HG03066 (cell line): Measurements from ENCODE around the gene F7.
"Not testable (repeated sequence)": the region's sequence is repeated elsewhere in the genome, so short reads cannot be mapped to it uniquely, and the experiment has no call there.

ENCODE experiments used
- ATAC-seq: cut with Tn5 transposase; IDR thresholded peaks from one replicate; pipeline ENCODE4 v1.9.1; 2021; ENCODE audit warnings: low read depth; ENCODE audit not compliant: unreplicated experiment

Gene F7

DNA sequence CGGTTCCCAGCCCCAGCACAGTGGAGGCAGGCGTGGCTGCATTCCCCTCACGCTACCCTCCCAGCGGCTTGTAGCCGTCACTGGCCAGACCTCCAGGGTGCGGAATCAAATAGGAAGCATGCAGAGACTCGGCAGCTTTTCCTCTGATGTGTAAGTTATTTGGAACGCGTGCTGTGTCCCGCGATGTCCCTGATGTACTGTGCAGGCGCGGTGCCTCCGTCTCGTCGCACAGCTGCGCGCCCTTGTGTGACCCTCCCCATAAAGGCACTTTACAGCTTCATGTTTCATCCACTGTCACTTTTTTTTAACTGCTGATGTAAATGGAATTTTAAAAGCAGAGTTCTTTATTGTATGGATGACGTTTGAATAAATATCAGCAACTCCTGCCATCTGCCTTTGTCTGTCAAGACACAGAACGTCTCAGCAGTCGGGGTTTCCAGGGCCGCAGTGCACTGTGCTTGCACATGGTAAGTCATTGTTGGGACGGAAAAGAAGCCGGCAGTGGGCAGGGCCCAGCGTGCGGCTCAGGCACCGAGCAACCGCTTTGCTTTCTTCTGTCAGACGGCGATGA lies 7.3 kb upstream of the F7 start:
- no peak for ATAC-seq

DNA sequence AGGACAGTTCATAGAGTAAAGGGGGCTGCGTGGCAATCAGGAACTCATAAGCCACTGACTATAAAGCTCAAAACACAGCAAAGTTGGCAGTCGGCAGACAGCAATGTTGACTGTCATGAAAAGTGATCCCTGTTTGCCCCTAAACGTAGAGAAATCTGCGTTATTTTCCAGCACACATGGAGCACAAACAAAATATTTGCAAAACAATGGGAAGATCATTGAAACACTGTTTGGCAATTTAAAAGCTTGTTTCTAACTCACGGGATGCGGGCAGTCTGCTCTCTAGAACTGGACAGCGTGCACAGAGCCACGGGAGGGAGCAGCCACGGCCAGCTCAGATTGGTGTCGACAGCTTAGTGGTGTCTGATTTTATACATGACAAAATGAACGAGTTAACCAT lies 6.4 kb upstream of the F7 start:
- no peak for ATAC-seq

DNA sequence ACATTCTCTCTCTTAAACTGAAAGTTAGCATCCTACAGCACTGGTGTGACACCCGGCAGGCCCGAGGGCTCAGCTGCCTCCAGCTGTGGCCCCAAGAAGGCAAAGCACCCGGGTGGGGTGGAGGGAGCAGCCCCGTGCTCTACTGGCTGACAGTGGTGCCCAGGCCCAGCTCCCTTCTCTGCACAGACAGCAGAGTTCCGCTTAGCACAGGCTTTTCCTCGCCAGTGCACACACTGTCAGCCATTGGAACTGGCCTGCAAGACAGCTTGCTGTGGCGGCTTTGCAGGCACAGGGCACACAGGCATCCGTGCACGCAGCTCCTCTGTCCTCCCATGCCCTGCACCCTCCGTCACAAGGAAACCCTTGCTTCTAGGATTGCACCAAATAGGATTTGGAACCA lies 3.3 kb upstream of the F7 start:
- ATAC-seq, result not testable (repeated sequence)

DNA sequence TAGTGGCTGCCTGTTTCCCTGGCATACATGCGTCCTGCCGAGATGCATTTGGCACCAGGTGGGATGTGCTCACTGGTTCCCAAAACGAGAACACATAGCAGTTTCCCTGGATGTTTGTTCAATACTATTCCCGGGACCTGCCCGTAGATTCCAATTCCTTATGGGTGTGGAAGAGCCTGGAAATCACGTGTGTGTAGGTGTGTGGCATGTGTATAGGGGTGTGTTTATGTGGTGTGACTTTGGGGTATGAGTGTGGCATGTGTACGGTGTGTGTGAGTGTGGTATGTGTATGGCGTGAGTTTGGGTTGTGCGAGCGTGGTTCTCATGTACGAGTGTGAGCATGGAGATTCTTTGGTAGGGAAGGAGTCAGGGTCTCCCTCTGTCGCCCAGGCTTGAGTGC lies 2.9 kb upstream of the F7 start:
- ATAC-seq, result no peak

DNA sequence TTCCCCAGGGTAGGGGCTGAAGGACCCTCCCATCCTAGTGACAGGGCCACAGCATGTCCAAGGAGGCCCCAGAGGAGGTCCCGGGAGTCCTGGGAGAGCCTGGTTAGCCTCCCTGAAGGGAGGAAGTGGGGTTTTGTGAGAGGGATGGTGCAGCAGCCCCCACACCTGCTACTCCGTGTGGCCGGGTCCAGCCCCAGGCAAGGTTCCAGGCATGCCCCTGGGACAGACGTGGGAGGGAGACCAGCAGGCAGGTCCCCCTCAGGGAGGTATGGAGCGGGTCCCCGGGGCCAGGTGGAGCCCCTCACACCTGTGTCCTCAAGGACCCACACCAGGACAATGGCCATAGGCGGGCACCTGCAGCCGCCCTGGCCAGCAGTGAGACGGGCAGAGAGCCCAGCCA lies 1.9 kb upstream of the F7 start:
- ATAC-seq, result no peak

DNA sequence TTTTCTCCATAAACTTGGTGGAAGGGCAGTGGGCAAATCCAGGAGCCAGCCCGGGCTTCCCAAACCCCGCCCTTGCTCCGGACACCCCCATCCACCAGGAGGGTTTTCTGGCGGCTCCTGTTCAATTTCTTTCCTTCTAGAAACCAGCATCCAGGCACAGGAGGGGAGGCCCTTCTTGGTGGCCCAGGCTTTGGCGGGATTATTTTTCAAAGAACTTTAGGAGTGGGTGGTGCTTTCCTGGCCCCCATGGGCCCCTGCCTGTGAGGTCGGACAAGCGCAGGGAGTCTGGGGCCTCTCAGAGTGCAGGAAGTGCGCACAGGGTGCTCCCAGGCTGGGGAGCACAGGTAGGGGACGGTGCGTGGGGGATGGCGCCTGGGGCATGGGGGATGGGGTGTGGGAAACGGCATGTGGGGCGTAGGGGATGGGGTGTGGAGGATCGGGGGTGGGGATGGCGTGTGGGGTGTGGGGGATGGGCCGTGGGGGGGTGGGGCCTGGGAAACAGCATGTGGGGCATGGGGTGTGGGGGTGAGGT lies 396 bp downstream of the F7 start:
- no peak for ATAC-seq

DNA sequence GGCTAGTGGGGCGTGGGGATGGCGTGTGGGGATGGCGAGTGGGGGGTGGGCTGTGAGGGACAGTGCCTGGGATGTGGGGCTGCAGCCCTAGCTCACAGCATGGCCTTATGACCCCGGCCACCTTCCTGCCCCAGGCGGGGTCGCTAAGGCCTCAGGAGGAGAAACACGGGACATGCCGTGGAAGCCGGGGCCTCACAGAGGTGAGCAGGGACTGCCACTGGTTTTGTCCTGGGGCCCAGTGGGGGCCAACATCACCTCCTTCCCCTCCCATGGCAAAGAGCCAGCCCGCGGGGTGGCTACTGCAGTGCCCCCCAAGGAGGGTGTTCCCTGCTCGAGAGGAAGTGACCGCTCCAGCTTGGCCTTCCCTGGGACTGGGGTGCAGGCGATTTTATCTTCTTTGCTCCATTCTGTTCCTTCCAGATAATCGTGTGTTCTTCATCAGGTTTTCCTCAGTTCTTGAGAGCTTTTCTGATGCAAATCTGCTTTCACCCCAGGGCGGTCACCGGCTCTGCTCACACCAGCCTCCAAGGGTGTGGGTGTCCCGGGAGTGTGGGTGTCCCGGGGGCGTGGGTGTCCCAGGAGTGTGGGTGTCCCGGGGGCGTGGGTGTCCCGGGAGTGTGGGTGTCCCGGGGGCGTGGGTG lies 1.2 kb downstream of the F7 start:
- no peak for ATAC-seq

DNA sequence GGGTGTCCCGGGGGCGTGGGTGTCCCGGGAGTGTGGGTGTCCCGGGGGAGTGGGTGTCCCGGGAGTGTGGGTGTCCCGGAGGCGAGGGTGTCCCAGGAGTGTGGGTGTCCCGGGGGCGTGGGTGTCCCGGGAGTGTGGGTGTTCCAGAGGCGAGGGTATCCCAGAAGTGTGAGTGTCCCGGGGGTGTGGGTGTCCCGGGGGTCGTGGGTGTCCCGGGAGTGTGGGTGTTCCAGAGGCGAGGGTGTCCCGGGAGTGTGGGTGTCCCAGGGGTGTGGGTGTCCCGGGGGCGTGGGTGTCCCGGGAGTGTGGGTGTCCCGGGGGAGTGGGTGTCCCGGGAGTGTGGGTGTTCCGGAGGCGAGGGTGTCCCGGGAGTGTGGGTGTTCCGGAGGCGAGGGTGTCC lies 2.9 kb downstream of the F7 start:
- ATAC-seq, result not testable (repeated sequence)

DNA sequence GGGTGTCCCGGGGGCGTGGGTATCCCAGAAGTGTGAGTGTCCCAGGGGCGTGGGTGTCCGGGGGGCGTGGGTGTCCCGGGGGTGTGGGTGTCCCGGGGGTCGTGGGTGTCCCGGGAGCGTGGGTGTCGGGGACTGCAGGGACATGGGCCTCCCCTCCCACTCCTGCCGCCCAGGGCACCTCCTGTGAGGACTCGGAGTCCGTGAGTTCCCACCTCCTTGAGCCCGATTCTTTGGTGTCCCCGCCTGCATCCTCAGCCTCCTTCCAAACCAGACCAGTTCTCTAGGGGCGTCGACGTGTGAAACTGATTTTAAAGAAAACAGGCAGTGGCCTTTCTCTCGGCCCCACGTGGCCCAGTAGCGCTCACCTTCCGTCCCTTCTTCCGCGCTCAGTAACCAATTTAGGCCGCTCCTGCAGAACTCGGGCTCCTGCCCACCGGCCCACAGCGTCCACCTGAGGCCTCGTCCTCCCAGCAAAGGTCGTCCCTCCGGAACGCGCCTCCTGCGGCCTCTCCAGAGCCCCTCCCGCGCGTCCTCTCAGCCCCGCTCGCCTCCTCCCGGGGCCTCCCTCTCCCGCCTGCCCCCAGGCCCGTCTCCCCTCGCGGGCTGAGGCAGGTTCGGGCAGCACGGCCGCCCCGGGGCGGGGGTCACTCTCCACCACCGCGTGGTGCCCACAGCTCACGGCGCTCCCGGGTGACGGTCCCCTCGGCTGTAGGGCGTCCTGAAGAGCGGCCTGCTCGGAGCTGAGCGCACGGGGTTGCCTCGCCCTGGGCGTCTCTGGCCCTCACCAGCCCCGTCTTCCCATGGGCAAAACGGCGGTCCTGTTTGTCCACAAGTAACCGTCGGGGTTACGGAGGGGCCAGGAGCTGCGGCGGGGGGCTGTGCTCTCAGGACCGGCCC lies 3.8 kb downstream of the F7 start:
- ATAC-seq, result no peak

DNA sequence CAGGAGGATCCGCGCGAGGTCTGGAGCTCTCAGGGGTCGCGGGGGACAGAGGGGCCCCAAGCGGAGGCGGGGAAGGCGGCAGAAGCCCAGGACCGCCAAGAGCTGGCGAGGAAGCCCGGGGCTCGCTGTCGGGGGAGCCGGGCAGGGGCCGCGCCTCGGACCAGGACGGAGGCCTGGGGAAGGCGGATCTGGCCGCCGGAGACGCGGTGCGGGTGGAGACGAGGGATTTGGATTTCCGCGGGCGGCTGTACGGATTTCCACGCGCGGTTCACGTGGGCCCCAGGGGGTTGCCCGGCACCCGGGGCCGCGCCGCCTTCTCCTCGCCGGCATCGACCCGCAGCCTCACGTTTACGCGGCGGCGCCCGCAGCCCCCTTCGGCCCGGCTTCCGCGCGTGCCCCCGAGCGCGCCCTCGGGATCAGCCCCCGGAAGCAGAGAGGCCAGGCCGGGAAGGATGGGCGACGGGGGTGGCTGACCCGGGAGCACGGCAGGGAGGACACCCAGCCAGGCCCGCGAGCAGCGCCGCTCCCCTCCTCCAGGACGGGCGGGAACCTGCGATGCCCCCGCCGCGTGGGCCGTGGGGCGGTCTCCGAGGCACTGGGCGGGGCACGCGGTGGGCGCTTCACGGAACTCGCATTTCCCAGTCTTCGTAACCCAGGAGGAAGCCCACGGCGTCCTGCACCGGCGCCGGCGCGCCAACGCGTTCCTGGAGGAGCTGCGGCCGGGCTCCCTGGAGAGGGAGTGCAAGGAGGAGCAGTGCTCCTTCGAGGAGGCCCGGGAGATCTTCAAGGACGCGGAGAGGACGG lies 4.7 kb downstream of the F7 start:
- no peak for ATAC-seq

DNA sequence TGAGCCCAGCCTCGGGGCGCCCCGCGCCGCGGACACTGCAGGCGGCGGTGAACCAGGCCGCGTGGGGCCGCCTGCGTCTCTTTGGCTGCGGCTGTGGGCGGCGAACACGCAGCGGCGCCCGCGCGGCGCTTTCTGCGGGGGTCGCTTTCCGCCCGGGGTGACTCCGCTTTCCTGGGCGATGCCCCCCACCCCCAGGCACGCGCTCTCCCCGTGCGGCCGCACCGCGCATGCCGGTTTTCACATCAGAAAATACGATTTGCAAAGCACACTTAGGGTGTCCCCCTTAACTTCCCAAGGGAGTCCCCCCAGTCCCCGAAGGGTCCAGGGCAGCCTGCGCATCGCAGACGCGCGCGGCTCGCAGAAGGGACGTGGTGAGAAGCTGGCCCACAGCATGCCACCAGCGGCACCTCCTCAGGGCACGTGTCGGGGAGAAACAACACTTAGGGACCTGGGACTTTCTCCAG lies 5.3 kb downstream of the F7 start:
- no peak for ATAC-seq

DNA sequence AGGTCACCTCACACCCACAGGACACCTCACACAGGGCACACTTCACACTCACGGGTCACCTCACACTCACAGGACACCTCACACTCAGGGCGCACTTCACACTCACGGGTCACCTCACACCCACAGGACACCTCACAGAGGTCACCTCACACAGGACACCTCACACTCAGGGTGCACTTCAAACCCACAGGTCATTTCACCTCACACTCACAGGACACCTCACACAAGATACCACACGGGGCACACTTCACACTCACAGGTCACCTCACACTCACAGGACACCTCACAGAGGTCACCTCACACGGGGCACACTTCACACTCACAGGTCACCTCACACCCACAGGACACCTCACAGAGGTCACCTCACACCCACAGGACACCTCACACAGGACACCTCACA lies 6.2 kb downstream of the F7 start:
- not testable (repeated sequence) for ATAC-seq

DNA sequence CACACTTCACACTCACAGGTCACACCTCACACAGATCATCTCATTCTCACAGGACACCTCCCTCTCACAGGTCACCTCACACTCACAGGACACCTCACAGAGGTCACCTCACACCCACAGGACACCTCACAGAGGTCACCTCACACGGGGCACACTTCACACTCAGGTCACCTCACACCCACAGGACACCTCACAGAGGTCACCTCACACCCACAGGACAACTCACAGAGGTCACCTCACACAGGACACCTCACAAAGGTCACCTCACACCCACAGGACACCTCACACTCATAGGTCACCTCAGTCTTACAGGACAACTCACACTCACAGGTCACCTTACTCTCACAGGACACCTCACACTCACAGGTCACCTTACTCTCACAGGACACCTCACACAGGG lies 6.9 kb downstream of the F7 start:
- ATAC-seq, result not testable (repeated sequence)

DNA sequence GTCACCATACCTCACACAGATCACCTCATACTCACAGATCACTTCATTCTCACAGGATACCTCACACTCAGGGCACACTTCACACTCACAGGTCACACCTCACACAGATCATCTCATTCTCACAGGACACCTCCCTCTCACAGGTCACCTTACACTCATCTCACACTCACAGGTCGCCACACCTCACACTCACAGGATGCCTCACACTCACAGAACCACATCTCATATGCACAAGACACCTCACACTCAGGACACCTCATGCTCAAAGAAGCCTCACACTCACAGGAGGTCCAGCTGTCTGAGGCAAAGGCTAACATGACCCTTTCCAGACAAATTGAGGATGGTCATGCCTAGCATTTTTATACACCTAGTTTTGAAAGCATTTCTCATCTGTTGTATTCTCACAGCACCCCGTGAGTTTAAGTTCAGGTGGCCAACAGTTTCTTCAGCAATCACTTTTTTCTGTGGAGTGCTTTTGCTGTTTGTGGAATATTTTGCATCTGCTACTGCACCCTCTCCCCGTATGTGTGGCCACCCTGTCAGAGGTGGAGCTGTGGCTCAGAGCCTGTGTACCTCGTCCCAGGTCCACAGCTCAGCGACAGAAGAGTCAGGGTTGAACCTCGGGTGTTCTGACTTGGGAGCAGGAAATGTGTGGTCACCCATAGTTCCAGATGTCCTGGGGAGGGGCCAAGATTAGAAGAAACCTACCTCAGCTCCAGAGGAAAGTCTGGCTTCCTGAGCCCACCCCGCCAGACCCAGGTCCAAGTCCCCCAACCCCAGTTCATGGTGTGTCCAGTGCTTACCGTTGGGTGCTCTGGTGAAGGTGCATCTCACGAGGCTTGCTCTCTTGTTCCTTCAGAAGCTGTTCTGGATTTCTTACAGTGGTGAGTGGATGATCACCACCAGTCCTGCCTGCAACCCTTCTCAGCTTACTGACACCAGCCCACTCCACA lies 7.6 kb downstream of the F7 start:
- ATAC-seq, result no peak

DNA sequence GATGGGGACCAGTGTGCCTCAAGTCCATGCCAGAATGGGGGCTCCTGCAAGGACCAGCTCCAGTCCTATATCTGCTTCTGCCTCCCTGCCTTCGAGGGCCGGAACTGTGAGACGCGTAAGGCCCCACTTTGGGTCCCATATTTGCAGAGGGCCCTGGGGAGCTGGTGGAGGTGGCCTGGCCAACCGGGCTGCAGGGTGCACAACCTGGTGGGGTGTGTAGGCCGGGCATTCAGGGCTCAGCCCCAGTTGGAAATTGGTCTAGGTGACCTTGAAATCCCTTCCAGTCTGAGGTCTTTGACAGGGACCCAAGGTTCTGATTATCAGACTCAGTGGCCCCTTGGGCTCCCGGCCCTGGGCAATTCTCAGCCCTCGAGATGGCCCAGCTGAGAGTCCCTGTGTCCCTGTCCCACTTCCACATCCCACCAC lies 8.3 kb downstream of the F7 start:
- ATAC-seq, result no peak

DNA sequence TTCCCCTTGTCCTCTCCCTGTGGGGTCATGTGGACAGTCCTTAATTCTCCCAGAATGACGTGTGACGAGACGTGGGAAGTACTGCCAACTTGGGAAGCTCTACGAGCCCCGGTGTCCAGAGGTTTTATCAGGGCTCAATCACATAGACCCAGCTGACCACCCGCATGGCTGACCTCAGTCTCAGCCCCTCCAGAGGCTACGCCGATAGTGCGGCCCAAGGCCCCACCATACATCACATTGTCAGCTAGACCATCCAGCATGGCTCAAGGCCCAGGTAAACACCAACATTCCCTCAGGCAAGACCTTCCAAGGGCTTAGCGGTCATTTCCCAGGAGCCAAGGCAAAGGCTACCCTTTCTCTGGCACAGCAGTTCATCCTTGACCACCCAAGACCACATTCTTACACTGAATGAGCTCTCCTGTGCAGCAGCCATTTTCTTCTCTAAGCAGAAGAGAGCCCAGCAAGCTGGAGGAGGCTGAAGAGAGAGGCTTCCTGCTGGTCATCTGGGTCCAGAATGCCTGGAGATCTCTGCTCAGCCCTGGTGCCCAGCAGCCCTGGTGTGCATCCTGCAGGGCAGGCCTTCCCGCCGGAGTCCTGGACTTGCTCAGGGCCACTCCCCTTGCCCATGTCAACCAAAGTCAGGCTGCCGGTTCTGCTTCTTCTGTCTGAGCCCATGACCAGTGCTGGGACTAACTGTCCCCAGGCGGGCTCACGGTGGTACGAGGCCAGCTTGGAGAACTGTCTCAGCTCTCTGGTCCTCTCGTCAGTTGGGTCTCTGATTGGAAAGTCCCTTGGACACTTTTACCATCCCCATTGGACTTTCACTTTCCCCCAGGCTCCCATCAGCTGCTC lies 9.1 kb downstream of the F7 start:
- ATAC-seq, result no peak

DNA sequence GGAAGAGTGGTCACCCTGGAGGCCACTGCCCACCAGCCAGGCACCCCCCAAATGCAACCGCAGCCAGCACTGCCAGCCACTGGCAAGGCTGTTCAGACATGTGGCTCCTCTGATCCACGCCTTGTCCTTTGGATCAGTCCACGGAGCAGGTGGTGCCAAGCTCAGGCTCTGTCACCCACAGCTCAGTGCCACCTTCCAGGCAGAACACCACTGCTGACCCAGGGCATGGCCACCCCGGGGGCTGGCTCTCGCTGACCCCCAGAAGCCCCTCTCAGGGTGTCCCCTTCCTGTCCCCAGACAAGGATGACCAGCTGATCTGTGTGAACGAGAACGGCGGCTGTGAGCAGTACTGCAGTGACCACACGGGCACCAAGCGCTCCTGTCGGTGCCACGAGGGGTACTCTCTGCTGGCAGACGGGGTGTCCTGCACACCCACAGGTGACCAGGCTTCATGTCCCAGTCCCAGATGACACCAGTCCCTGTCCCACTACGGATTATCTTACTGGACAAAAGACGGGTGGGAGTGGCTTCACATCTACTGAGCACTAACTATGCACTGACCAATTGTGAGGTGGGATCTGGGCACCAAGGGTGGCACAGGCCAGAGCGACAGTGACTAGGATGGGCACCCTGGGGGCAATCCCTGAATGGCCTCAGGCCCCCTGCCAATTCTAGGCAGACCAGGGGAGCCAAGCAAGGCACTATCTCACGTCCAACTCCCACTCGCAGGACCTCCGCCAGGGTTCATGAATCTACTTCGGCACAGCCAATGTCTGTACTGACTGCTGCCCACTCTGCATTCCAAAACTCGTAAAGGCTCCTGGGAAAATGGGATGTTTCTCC lies 10.0 kb downstream of the F7 start:
- ATAC-seq, result no peak
